ENCODE results near the gene PLRG1. TPM values are rescaled to one million over a fixed set of nuclear protein-coding genes. Genes with fewer than 3 reads are reported as not detected.
A peak's percentile ranks its signal among the peaks of the same experiment; 100 is the strongest.

The PLRG1 gene
- polyA plus RNA-seq, 10 donors, result 50.0 to 69.9 (median 61.8) TPM

DNA sequence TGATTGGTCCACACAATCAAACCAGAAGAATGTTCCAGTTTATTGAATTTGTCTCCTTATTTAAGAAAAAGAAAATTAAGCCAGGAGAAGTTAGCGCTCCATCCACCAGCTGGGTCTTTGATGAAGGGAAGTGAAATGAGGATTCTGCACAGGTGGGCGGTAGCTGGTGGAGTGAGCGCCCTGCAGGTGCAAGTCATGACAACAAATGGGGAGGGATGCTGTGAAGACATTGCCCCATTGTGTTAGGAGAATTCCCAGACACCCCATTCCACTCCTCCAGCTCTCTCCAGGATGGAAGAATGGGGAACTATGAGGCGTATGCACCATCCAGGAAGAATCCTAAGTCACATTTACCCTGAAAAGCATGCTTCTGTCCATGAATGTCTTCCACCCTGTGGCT, 22.9 kb downstream of the PLRG1 start:
- DNase-seq, result no peak

DNA sequence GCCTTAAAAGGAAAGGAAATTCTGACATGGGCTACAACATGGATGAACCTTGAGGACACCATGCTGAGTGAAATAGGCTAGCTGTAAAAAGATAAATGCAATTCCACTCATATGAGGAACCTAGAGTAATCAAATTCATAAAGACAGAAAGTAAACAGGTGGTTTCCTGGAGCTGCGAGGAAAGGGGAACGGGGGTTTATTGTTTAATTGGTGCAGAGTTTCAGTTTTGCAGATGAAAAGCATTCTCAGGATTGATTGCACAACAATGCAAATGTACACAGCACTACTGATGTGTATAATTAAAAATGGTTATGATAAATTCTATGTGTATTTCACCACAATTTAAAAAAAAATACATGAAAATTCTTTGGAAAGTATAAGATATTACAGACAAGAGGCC, 24.0 kb downstream of the PLRG1 start:
- DNase-seq, result no peak

DNA sequence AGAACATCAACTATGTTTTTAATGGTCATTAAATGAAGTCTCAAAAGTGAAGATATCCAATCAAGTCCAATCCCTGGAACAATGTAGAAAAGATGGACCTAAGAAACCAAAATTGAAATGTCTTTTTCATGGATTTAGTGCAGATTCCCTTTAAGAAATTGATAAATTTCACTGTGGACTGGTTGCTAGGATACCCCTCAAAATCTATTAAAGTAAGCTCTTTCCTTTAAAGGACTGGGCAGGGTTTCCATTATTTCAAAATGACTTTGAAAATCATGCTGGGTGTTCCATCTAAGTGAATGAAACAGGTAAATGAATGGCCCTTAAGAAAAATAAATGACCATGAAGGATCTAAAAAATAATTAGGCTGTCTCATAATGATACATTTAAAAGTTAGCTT, 28.6 kb downstream of the PLRG1 start:
- DNase-seq, result no peak

DNA sequence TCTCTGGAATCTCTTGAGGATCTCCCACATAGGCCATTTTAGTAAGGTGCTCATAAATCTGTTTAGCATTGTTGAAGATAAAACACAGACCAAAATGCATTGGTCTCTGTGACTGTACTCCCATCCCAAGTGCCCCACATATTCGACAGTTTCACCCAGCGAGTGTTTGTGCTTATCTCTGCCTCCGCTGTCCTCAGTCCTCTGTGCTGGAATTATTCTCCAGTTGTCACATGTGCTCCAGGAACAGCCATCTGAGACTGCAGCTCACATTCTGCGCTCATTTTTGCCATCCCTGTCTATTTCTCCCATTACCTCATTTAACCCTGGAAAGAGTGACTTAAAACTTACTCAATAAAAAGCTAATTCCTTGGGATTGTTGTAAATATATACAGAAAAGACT, 31.0 kb downstream of the PLRG1 start:
- no peak for DNase-seq

DNA sequence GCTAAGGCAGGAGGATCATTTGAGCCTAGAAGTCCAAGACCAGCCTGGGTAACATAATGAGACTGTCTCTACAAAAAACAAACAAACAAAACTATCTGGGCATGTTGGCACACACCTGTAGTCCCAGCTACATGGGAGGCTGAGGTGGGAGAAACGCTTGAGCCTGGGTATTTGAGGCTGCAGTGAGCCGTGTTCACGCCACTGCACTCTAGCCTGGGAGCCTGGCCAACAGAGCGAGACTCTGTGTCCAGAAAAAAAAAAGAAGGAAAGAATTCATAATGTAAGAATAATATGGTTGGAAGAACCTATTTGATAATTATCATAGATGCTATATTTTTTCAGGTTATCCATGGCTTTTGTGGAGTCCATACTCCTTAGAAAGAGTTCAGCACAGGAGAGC, 32.6 kb downstream of the PLRG1 start:
- DNase-seq, result no peak

DNA sequence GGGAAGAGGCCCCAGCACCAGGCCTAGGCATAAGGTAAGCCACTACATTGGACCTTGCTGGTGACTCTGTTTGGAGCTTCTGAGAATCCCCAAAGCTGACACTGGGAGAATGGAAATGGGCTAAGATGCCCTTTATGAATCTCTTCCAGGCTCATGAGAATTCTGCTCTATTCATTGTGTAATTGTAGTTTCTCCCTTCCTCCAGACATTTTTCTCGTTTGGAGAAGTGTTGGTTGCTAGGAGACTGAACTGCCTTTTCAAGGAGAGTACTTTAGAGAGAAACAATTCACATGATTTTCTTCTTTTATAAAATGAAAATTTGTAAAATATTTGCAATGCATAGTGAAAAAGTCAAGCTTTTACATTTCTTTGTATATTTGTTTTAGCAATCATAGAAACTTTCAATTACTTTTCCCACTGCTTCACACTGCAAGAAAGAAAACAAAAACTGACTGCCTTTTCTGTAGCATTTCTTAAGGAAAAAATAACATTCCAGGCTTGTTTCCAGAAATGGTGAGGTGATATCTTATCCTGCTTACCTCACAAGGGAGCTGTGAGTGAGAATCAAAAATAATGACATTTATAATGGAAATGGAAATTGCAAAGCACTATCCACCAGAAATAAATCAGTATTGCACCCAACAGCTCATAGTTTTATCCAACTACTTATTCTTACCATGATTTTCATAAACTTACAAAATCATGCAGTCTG, 33.7 kb downstream of the PLRG1 start:
- DNase-seq, result peak in 2 of 3 donors; percentile 33 to 64

DNA sequence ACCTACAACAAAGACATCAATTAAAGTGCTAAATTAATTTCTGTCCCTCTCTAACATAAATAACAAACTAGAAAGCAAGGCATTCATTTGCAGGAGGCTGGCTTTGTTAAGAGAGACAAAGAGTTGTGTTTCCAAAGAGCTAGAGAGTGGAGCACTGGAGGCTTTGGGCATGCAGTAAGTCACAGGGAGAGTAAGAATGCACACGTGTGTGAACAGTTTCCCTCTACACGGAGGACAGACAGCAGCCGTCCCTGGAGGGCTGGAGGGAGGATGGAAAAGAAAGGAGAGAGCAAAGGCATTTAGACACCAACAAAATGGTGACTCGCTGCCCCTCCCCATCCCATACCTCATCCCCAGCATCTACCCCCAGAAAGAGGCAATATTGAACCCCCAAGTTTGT, 38.2 kb downstream of the PLRG1 start:
- no peak for DNase-seq

DNA sequence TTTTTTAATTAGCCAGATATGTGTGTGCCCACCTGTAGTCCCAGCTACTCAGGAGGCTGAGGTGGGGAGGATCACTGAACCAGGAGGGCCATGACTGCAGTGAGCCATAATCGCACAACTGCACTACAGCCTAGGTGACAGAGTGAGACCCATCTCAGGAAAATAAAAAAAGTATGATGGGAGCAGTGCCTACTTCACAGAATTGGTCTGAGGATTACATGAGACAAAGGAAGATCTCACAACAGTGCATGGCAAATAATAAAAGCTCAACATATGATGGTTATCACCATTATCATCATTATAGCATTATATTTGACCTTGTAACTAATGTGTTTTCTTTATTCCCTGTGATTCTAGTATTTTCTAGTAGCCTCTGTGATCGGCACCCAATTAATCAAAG, 38.7 kb downstream of the PLRG1 start:
- no peak for DNase-seq

DNA sequence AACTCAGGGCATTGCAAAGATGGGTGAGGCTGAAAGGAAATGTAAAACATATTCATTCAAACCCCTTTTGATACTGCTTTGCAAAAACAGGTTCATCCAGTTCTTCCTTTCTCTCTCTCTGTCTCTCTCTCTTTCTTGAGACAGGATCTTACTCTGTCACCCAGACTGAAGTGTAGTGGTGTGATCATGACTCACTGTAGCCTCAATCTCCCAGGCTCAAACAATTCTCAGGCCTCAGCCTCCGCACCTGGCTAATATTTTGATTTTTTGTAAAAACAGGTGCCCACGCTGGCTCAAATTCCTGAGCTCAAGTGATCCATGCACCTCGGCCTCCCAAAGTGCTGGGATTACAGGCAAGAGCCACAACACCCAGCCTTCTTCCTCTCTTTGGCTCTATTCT, 43.0 kb downstream of the PLRG1 start:
- no peak for DNase-seq

DNA sequence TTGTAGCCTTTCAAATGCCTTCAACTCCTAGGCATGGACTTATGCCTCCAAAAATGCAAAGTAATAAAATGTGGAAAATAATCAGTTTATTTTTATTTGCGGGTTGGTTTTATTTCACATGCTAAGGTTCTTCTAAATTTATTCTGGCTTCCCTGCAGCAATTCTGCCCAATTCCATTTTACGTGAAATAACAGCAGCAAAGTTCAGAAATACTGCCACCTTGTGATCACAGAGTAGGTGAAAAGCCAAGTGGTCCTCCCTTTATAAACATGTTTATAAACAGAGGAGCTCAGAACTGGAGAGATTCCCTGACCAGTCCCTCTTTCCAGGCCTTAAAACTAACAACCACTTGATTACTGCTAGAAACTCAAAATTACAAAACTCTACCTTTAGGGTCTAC, 43.9 kb downstream of the PLRG1 start:
- DNase-seq, result peak; percentile 52 to 81 (median 72)

DNA sequence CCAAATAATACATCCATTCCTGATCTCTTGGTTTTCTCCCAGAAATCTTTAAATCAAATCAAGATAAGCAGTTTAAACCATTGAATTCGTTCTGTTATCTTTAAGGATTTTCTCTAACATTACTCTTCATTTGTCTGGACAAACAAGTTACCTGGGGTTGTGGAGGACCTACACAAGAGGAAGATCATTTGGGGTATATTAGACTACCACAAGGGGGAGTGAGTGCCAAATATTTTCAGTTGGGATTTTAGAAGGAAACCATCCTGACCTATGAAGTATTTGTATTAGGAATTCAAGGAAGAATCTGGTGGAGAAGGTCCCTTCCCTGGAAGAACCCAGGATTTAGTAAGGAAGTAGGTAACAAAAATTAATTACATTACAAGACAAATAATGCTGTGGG, 46.6 kb downstream of the PLRG1 start:
- DNase-seq, result no peak

DNA sequence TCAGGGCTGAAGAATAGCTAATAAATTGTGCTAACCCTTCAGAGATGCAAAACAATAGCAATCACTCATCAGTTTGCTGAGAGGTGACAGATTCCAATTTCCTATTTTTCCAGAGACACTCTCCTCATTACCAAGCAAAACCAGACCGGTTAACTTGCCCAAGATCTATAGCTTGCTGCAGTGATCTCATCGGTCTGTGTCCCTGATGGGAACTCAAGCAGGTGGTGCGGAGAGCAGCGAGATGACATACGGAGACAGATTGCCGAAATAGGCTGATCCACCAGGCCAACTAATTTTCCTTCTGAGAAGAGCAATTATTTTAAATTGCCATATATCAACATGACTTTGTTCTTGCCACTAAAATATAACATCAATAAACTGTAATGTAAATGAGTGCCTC, 48.1 kb downstream of the PLRG1 start:
- DNase-seq, result peak in 2 of 3 donors; percentile 27 to 53

DNA sequence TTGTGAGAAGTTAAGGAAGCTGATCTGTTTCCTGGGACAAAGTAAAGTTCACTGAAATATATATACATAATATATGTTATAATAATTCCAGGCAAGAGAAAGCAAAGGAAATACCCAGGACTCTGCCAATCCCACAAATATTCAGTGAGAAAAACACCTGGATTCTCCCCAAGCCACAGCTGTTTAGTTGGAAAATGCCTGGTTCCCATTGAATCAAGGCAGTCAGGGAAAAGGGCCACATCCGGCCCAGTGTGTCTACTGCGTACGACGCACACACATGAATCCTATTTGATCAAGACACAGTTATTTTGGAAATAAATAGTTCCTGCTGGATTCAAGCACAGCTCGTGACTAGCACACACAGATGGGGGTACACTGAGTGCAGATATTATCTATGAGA, 52.3 kb downstream of the PLRG1 start:
- peak in 2 of 3 donors; percentile 53 to 68 for DNase-seq

DNA sequence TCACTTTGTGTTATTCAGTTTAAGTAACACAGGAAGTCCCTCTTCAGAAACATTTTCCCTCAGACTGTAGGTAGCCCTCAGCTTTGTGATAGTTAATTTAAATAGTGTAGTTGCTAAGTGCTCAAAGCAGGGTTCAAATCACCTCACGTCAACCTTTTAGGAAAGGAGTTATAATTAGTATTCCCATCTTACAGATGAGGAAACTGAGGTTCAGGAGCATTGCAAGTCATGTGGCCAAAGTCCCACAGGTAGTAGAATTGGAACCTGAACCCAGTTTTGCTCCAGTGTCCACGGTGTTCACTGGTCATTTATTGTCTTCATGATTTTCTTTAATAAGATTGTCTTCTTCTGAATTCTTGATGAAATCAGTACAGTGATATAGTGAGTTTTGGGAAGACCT, 54.3 kb downstream of the PLRG1 start:
- DNase-seq, result no peak

DNA sequence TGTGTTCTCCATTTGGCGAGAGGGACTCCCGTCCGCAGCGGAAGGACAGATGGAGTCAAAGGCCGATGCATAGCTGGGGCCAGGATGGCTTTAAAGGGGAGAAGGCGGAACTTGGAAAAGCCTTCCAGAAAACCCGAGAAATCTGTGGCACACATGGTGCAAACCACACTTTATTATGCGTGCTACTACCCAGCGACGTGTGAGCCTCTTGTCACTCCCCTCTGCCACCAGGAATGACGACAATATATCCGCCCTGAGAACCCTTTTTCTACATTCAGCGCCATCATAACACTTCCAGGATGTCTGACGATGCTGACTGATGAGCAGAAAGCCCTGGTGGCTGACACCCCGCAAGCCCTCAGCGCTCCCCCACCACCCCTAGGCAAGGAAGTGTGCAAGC, 57.9 kb downstream of the PLRG1 start:
- DNase-seq, result no peak

DNA sequence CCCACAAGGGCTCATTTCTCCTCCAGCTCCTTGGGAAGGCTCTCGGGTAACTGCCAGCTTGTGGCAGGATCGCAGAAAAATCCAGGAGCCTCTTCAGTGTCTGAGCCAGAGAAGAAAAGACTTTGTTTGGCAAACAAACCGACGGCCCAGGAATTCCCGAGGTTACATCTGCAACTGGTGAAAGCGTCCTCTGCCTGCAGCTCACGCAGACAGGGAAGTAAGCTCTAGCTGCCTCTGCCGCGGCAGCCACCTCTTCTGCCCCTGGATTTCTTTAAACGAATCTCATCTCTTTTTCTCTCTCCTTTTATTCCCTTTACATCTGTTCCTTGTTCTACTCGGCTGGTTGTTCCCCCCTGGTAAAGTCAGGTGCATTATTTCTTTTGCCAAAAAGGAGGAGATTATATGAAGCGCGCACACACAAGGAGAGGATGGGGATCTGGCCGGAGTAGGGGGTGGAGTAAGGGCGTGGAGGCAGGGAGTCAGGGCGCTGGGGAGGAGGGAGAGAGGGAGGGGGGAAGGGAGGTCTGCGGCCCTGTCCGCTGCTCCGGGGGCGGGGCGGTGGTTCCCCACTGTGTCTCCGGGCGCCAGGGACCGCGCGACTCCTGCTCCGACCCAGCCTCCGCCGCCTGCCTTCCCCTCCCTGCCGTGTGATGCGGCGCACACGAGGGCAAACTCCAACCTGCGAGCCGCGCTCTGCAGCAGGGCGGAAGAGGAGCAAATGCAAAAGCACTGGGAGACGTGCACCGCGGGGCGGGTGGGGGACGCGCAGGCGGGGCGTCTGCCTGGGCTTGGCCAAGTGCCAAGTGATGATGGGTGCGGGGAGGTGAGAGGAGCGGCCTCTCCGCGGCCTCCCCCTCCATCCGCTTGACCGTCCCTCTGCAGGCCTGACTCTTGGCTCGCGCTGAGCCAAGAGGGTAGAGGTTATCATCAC, 58.6 kb downstream of the PLRG1 start, which contains the start of gene DCHS2:
DCHS2 (minus strand) TSS at position 459 of the 931 bp plus-strand sequence; CDS start at position 15, 444 bp downstream.
- peak; percentile 54 to 92 (median 70) for DNase-seq

DNA sequence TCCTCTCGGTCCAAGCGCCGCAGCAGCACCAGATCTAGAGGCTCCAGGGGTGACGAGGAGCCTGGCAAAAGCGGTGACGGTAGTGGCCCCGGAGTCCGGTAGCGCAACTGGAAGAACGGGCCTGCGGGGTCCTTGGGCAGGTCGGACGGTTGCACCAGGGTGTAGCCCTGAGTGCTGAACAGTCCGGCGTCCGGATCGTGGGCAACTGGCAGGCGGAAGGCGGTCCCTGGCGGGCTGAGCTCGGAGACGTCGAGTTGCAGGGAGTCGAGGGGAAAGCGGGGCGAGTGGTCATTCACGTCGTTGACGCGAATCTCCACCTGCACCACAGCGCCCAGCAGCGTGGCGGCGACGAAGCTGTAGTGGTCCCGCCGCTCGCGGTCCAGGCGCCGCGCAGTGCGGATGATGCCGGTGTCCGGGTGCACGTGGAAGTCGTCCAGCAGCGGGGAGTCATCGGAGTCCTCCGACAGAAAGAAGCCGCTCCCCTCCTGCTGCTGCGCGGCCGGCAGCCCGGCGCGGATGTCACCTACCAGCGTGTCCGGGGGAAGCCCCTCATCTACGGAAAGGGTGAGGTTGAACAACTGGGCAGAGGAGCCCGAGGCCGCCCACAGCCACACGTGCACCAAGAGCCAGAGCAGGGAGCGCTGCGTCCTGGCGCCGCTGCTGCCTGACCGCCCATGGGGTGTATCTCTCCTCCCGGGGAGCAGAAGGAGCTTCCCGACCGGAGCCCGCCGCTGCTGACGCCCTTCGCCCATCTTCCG, 59.4 kb downstream of the PLRG1 start:
- DNase-seq, result peak in 2 of 3 donors; percentile 55 to 84

DNA sequence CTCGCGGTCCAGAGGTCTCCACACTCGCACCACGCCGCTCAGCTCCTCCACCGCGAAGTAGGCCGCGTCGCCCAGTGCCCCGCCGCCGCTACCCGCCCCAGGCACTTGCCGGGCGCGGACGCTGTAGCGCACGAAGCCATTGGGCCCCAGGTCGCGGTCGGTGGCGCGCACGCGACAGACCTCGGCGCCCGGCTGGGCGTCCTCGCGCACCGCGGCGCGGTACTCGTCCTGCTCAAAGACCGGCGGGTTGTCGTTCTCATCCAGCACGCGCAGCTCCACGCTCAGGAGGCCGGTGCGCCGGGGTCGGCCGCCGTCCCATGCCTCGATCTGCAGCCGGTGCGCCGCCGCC, 60.0 kb downstream of the PLRG1 start:
- peak in 2 of 3 donors; percentile 22 to 78 for DNase-seq

DNA sequence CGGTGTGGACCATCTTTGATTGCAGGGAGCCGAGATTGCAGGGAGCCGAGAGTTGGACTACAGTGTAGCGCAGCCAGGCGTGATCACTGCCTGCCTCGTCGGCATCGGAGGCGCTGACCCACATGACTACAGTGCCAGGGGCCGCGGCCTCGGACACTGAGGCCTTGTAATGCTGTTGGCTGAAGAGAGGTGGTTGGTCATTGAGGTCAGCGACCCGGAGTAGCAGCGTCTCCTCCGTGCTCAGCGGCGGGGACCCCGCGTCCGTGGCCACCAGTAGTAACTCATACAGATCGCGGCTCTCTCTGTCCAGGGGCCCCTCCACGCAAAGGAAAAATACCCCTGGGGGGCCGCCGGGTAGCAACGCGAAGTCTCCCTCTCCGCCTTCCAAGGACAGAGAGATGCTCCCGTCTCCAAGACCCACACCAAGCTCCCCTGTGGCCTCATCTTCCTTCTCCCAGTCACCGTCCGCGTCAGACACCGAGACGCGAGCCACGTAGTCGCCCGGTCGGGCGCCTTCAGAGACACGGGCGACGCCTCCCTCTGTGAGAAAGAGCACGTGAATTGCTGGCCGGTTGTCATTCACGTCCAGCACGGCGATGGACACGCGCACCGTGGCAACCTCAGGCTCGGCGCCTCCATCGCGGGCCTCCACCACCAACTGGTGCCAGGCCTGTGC, 60.5 kb downstream of the PLRG1 start:
- DNase-seq, result no peak

DNA sequence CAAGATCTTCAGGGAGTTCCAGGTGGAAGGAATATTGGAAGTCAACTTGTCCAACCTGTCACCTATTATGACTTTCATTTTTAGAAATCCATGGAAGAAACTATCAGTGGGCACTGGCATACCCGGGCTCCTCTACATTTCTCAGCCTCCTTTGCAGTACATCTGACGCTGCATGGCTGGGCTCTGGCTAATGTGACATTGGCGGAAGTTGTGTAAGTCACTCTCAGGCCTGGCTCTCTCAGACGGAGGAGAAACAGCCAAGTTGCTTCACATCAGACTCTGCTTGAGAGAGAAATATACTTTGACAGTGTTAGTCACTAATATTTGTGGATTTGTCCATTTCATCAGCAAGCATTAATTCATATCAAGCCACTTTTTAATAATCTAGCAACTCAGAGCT, 63.1 kb downstream of the PLRG1 start:
- DNase-seq, result no peak

DNA sequence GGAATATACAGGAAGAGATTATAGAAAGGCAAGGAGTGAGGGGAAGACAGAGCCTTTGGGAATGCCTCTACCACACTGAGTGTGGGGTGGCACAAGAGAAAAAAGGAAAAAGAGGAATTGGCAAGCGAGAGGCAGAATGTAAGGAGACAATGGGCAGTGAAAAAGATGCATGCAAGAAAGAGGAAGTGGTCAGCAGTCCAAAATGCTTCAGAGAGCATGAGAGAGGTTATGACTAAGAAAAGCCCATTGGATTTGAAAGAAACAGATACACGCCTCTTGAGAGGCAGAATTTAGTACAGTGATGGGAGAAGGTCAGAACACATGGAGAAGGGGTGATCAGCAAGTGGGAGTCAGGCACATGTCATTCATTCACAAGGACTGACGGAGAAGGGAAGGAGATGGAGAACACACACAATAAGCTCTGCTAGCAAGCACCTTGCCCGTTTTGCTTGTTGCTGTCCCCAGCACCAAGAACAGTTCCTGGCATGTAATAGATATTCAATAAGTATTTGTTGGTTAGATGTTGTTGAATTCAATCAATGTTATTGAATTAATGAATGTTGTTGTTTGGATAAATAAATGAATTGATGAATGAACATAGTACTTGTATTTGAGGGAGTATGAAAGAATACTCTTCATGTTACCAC, 65.0 kb downstream of the PLRG1 start:
- no peak for DNase-seq
